Measurements from ENCODE around the gene RPL11. TPM values are rescaled to one million over a fixed set of nuclear protein-coding genes. Genes with fewer than 3 reads are reported as not detected.

RPL11 gene
- total and polyA plus RNA-seq, 2 of the 4 experiments (the other 2 are of a cell fraction), result 452 to 1,692 TPM

DNA sequence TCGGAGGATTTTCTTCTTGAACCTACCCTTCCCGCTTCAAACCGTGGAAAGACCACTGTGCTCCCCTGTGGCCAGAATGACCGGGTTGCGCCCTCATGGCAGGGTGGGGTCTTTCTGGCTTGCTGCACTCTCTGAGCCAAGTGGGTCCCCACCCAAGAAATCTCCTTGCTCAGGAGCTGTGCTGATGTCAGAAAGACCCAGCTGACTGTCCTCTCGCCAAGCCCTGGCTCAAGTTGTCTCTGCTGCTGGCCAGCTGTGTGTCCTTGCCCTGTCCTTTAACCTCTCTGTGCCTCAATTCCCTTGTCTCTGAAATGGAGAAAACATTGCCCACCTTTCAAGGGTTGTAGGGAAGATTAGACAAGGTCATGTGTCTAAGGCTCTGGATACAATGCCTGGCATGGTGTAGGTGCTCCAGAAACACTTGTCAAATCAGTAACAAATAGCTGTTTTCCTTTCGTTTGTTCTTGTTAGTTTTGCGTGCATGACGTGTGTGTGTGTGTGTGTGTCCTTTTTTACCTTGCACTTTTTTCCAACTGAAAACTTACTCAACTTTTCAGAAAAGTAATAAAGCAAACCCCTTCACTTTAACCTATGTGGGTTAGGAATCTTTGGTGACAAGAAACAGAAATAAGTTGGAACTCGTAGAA, 41.1 kb upstream of the RPL11 start:
- Histone ChIP-seq H3K36me3 (ENCODE audit: control insufficient read depth, insufficient read depth, low read length) (no peaks in the 10 kb centered on the region), H3K14ac (replicated peaks; ENCODE audit: low read depth, low read length) (no peak overlapping the region), H3K18ac (ENCODE audit: low read depth, low read length) (no peak overlapping the region), H2BK120ac (ENCODE audit: low read depth, low read length) (no peak overlapping the region), H2BK5ac (ENCODE audit: low read depth, low read length, poor library complexity, severe bottlenecking) (no peak overlapping the region), H3K4me1 (ENCODE audit: control insufficient read depth, insufficient read depth, low read length) (no peaks in the 10 kb centered on the region), H3K4me3 (ENCODE audit: insufficient read depth, low read depth, low read length) (no peak overlapping the region), H3K27me3 (ENCODE audit: control insufficient read depth, insufficient read depth, low read length) (peaks cover 37% of the 10 kb centered on the region), H3K56ac (ENCODE audit: extremely low read depth, insufficient read depth, low read length) (no peak overlapping the region), H3K4me2 (ENCODE audit: low read depth, low read length) (no peak overlapping the region), H3K23ac (ENCODE audit: low read depth, low read length) (no peak overlapping the region), H2AK5ac (ENCODE audit: low read depth, low read length) (no peak overlapping the region), H3K9ac (ENCODE audit: low read depth, low read length) (no peak overlapping the region), H2BK15ac (ENCODE audit: low read depth, low read length) (no peak overlapping the region), H3K4ac (ENCODE audit: low read depth, low read length) (no peak overlapping the region), H4K20me1 (ENCODE audit: insufficient read depth, low read length) (no peaks in the 10 kb centered on the region), H4K91ac (ENCODE audit: insufficient read depth, low read depth, low read length) (no peak overlapping the region), H2AFZ (replicated peaks; ENCODE audit: low read length, poor library complexity) (no peak overlapping the region), H3K27ac (ENCODE audit: insufficient read depth, low read length) (no peak overlapping the region), H4K5ac (ENCODE audit: low read depth, low read length) (no peak overlapping the region), H2BK20ac (ENCODE audit: low read depth, low read length) (no peak overlapping the region), H4K8ac (ENCODE audit: low read depth in 2 of 2, low read length in 2 of 2) (no peak overlapping the region), H3K79me1 (ENCODE audit: low read depth in 1 of 2, low read length in 2 of 2) (no peaks in the 10 kb centered on the region), H2AK9ac (replicated peaks; ENCODE audit: low read depth, low read length, poor library complexity) (no peak overlapping the region), H3K9me1 (ENCODE audit: insufficient read depth, low read length) (no peaks in the 10 kb centered on the region), H3K9me3 (ENCODE audit: control insufficient read depth, insufficient read depth, low read length) (no peaks in the 10 kb centered on the region)
- ChIA-PET POLR2A (ENCODE audit: unreplicated experiment) (no interaction called here), CTCF (interaction anchor here (1.8 kb wide), 1 partner anchor 13 kb away, joined by 10 read pairs; no protein-coding TSS in a partner anchor)
- intact Hi-C loops (cut with micrococcal nuclease) (no loop called here), dilution Hi-C loops (cut with HindIII; ENCODE audit: low sequenced_read_pairs, unreplicated experiment) (no loop called here), in situ Hi-C loops (cut with MboI; ENCODE audit: low sequenced_read_pairs) (no loop called here)
- ATAC-seq (ENCODE audit: low read depth), result no peak
- TF ChIP-seq MXI1 (IDR thresholded peaks at IDR 0.05; ENCODE audit: borderline replicate concordance, low read depth, low read length) (no peak), POLR2A (IDR thresholded peaks at IDR 0.05; ENCODE audit: low read depth, low read length) (no peak), CHD1 (IDR thresholded peaks at IDR 0.05; ENCODE audit: low read depth, low read length) (no peak), RFX5 (IDR thresholded peaks at IDR 0.05; ENCODE audit: low read depth, low read length) (no peak)
- TF ChIP-seq, protein P1, sequence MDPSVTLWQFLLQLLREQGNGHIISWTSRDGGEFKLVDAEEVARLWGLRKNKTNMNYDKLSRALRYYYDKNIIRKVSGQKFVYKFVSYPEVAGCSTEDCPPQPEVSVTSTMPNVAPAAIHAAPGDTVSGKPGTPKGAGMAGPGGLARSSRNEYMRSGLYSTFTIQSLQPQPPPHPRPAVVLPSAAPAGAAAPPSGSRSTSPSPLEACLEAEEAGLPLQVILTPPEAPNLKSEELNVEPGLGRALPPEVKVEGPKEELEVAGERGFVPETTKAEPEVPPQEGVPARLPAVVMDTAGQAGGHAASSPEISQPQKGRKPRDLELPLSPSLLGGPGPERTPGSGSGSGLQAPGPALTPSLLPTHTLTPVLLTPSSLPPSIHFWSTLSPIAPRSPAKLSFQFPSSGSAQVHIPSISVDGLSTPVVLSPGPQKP (IDR thresholded peaks at IDR 0.05; ENCODE audit: borderline replicate concordance, low read depth, low read length), result no peak
- TF ChIP-seq, protein P2, sequence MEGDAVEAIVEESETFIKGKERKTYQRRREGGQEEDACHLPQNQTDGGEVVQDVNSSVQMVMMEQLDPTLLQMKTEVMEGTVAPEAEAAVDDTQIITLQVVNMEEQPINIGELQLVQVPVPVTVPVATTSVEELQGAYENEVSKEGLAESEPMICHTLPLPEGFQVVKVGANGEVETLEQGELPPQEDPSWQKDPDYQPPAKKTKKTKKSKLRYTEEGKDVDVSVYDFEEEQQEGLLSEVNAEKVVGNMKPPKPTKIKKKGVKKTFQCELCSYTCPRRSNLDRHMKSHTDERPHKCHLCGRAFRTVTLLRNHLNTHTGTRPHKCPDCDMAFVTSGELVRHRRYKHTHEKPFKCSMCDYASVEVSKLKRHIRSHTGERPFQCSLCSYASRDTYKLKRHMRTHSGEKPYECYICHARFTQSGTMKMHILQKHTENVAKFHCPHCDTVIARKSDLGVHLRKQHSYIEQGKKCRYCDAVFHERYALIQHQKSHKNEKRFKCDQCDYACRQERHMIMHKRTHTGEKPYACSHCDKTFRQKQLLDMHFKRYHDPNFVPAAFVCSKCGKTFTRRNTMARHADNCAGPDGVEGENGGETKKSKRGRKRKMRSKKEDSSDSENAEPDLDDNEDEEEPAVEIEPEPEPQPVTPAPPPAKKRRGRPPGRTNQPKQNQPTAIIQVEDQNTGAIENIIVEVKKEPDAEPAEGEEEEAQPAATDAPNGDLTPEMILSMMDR (conservative IDR thresholded peaks at IDR 0.05; ENCODE audit: low read depth, low read length), result no peak
- TF ChIP-seq, protein P3, sequence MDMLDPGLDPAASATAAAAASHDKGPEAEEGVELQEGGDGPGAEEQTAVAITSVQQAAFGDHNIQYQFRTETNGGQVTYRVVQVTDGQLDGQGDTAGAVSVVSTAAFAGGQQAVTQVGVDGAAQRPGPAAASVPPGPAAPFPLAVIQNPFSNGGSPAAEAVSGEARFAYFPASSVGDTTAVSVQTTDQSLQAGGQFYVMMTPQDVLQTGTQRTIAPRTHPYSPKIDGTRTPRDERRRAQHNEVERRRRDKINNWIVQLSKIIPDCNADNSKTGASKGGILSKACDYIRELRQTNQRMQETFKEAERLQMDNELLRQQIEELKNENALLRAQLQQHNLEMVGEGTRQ (IDR thresholded peaks at IDR 0.05; ENCODE audit: low read depth, low read length), result no peak
- DNase-seq, result no peak
- BruUV-seq (replicated peaks), result no TSS peak
- WGBS, 2 experiments (ENCODE audit: extremely low coverage in 2 of 2, insufficient read length in 1 of 2), result no CpG with 5 or more reads among the region's 10 CpGs
